ENCODE results near the gene TEC. TPM values are rescaled to one million over a fixed set of nuclear protein-coding genes. Genes with fewer than 3 reads are reported as not detected.

TEC gene
- total RNA-seq, 1 experiment from 2014 or later: 3.6 TPM

DNA sequence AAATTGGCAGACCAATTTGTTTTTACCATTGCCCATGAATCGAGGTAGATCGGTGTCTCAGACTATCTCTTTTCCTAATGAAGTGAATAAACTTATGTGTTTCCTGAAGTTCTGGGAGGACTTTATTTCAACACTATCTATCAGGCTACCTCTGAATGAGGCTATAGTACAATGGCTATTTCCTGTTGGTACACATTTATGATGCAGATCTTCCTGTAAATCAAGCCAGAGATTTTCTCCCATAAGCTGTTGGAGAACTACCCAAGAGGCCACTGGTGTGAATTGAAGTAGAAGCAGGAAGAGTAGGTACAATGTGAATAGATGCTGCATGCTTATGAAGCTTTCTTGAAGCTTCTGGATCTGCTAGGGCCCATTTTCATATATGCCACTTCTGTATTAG, 151.6 kb downstream of the TEC start:
- in situ Hi-C loops (cut with HindIII; ENCODE audit: low pct_unique_long_range_greater_than_20kb, low sequenced_read_pairs): no loop called here
- no peak for DNase-seq (ENCODE audit: low read depth)

DNA sequence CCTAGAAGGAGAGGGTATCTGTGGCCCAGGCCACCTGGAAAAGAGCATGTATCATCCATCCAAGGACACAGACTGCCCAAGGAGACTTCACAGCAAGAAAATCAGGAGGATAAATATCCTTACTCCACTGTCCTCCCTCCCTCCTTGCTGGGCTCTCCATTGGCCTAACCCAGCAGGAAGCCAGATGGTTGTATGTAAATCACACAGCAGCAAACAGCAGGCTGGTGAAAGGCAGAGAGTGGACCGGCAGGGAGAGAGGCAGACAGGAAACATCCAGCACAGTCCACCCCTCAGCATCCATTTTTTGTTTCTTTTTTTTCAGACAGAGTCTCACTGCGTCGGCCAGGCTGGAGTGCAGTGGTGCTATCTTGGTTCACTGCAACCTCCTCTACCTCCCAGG, 153.1 kb downstream of the TEC start:
- DNase-seq (ENCODE audit: low read depth): no peak
- in situ Hi-C loops (cut with HindIII; ENCODE audit: low pct_unique_long_range_greater_than_20kb, low sequenced_read_pairs): no loop called here

DNA sequence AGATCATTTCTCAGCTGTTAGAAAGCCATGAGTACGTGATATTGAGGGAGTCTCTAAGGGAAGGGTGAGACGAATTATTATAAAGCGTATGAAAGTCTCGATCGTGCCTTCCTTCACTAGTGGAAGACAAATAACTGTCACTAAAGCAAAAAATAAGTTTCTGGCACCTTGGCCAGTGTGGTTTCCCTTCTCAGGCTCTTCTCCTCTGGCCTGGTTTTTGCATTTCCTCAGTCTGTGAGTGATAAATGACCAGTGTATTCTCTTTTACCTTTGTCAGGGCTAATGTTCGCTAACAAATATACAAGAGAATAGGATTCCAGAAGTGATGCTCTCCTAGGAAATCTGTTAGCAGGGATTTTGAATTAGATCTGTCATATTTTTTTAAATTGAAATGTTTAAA, 155.2 kb downstream of the TEC start:
- DNase-seq (ENCODE audit: low read depth): no peak
- in situ Hi-C loops (cut with HindIII; ENCODE audit: low pct_unique_long_range_greater_than_20kb, low sequenced_read_pairs): no loop called here

DNA sequence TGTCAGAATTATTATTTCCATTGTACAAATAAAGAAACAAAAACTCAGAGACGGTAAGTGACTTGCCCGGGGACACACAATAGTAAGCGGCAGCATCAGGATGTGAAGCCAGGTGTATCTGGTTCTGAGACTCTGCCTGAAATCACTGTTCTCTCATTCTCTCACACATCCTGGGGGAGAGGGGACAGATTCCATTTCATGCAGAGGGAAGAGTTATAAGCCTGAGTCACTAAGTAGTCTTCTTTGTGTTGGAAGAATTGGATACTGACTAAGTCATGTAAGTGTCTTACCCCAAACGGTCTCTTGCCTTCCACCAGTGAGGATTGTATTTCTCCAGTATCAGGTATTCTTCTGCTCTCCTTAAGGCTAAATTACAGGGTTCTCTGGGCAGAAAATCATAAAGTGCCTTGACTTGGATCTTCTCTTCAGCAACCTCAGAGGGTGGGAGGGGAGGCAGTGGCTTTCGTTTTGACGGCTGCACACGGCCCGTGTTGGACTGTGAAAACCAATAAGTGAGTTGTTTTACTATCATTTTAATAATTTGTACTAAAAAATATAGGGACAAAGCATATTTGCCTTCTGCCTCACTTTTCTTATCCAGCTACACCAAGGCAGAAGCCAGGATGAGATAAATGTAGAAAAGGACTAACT, 157.5 kb downstream of the TEC start:
- in situ Hi-C loops (cut with HindIII; ENCODE audit: low pct_unique_long_range_greater_than_20kb, low sequenced_read_pairs): no loop called here
- no peak for DNase-seq (ENCODE audit: low read depth)

DNA sequence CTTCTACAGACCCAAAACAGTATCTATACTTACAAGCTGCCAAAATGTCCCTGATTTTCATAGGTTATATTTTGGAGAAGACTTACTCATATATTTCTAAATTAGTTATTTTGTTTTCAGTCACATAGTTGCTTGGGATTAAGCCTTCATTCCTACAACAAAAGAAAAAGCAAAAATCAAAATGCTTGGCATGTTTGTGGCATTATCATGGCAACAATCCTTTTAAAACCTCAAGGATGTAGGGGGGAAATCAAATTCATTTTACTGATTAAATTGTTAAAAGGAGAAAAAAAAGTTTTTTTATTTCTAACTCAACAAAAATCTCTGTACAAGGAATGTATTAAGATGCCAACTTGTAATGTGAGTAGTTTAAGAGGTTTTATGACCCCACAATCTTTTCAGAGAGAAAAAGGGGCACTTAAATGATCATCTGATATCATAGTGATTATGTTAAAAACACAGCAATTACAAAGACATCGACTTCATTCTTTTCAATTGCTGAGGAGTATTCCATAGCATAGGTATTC, 159.1 kb downstream of the TEC start:
- no peak for DNase-seq (ENCODE audit: low read depth)
- in situ Hi-C loops (cut with HindIII; ENCODE audit: low pct_unique_long_range_greater_than_20kb, low sequenced_read_pairs): no loop called here

DNA sequence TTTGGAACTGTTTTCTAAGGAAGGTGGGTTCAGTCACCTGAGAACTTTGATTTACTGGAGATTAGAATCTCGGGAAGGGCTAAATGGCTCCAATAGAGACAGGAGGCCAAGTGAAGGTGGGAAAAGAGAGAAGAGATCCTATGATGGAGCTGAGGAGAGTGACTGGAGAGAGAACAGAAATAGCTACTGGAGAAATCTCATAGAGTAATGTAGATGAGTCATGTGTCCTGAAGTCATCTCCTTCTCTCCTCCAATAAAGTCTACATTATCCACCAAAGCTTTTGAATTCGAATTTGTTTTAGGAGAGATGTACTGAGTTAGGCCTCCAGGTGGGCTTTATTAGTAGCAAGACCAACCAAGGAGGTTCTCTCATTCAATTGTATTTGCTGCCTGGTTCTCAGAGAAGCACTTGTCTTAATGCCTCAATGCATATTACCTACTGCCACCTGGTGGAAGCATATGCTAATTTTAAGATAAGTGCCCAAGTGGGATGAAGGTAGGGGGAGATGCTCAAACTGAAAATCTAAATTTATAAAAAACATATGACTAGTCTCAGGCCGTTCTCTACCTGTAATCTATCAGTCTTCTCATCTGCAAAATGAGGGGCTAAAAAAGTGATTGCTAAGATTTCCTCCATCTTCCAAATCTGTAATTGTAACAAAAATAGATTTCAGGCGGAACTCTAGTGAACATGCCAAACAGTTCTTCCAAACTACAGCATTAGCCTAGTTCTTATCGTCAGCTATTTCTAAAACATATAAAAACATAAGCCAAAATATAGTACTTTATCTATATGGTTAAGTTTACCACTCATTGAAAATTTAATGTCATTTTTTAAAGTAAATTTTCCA, 160.0 kb downstream of the TEC start:
- DNase-seq (ENCODE audit: low read depth): peak; percentile 56
- in situ Hi-C loops (cut with HindIII; ENCODE audit: low pct_unique_long_range_greater_than_20kb, low sequenced_read_pairs): no loop called here

DNA sequence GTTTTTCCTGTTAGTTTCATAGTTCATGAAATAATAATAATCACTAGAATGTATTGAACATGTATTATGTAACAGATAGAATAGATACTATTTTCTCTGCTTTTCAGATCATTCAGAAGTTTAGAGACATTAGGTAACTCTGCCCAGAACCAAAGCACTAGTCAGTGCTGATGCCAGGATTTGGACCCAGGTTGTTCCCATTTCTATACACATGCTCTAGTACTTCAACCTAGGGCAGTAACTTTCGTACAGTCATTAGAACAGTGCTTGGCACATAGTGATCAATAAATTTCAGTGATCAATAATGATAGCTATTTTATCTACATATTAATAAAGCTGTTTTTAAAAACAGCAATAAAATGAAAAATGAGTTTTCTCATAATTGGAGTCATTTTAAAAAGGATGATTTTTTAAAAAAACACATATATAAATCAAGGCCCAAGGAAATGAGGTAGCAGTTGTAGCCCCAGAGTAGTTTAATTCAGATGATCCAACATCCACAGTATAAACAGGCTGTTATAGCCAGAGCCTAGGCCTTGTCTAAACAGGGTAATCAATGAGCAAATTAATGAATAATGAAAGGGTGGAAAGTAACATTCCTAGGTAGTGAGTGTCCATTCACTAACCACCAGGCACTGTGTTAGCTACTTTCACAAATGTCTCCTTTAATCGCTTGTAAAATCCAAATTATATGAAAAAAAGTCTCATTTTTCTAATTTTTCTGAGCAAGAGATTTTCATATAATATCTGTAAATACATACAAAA, 161.1 kb downstream of the TEC start:
- in situ Hi-C loops (cut with HindIII; ENCODE audit: low pct_unique_long_range_greater_than_20kb, low sequenced_read_pairs): no loop called here
- no peak for DNase-seq (ENCODE audit: low read depth)

DNA sequence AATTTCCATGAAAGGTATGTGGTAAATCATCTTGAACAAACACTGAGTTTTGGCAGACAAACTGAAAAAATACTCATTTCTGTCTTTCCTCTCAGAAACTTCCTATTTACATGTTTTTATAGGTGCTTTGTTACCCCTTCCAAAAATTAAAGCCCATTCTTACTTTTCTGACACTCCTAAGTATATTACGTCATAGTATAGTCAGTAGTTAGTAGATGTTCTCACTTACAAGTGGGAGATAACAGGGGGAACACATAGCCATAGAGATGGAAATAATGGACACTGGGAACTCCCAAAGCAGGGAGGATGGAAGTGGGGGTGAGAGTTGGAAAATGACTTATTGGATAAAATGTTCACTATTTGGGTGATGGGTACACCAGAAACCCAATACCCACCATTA, 164.4 kb downstream of the TEC start:
- in situ Hi-C loops (cut with HindIII; ENCODE audit: low pct_unique_long_range_greater_than_20kb, low sequenced_read_pairs): no loop called here
- DNase-seq (ENCODE audit: low read depth): no peak

DNA sequence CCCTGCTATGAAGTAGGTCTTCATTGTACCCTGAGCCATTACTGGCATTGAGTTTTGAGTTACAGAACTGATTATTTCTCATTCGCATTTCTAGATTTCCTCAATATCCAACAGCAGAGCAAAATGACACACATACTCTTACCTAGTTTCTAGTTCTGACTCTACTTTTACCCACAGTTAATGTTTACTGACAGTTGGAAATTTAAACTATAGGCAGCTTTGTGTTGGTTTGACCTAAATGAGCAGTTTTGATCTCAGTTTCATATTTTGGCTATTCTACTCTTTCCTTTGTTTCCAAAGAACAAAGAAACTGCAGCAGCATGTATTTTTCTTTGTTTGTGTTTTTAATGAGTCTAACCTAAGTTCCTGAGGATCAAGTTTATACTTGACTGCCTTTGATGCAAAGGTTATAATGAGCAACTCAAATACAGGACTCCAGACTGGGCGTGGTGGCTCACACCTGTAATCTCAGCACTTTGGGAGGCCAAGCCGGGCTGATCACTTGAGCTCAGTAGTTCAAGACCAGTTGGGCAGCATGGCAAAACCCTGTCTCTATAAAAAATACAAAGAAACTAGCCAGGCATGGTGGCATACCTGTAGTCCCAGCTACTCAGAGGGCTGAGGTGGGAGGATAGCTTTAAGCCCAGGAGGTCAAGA, 166.0 kb downstream of the TEC start:
- no peak for DNase-seq (ENCODE audit: low read depth)
- in situ Hi-C loops (cut with HindIII; ENCODE audit: low pct_unique_long_range_greater_than_20kb, low sequenced_read_pairs): no loop called here

DNA sequence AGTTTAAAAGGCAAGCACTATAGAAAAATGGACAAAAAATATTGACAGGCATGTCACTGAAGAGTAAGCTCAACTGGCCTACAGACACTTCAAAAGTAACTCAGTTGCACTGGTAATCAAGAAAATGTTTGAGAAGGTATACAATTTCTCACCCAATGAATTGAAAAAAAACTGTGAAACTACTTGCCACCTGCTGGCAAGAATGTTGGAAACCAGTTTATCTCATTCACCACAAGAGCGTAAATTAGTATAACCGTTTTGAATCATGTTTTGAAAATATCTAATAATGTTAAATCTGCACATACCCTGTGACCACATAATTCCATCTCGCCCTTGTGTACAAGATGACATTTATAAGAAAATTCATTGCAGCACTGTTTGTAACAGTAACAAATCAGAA, 167.3 kb downstream of the TEC start:
- in situ Hi-C loops (cut with HindIII; ENCODE audit: low pct_unique_long_range_greater_than_20kb, low sequenced_read_pairs): no loop called here
- no peak for DNase-seq (ENCODE audit: low read depth)

DNA sequence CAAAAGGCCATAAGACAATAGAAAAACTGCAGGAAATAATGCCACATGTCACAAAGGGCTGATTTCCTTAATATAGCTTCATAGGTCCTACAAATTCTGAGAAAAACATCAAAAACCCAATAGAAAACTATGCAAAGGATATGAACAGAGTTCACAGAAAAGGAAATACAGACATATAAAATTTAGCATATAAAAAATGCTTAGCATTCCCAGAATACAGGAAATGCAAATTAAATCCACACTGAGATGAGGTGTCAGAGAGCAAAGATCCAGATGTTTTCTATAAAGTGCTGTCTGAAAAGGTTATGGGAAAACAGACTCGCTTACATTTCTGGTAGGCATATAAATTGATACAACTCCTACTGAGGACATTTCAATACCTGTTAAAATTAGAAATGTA, 169.4 kb downstream of the TEC start:
- DNase-seq (ENCODE audit: low read depth): no peak
- in situ Hi-C loops (cut with HindIII; ENCODE audit: low pct_unique_long_range_greater_than_20kb, low sequenced_read_pairs): no loop called here

DNA sequence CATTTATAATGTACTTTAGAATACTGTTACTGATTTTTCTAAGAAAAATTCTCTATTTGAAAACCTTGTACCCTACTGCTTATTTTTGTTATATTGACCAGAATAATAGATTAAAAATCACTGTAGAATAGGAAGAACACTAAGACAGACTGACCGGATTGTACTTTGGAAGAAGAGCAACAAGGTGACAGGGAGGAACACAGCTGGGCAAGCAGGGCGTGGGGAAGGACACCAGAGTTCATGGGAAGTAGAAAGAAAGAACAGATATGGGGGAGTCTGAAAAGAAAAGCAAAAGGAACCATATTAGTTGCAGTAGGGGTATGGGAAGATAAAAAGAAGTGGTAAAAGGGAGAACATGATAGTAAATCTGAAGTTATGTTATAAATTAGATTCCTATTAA, 174.2 kb downstream of the TEC start:
- in situ Hi-C loops (cut with HindIII; ENCODE audit: low pct_unique_long_range_greater_than_20kb, low sequenced_read_pairs): no loop called here
- no peak for DNase-seq (ENCODE audit: low read depth)

DNA sequence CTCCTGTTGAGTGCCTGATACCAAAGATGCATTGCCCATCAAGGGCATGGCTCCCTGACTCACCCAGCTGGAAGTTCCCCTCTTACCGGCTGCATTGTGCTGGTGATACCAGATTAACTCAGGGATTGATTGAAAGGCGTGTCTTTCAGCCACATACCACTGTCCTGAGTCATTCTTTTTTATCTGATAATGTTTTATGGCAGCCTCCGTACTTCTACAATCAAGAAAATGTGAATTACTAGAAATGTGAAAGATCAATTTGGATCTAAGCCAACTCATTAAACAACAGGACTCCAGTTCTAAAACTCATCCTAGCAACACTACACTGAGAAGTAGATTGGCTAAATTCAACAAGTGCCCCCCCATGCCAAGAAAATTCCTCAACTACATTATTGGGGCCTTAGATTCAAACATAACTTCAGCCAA, 175.6 kb downstream of the TEC start:
- DNase-seq (ENCODE audit: low read depth): peak; percentile 66

DNA sequence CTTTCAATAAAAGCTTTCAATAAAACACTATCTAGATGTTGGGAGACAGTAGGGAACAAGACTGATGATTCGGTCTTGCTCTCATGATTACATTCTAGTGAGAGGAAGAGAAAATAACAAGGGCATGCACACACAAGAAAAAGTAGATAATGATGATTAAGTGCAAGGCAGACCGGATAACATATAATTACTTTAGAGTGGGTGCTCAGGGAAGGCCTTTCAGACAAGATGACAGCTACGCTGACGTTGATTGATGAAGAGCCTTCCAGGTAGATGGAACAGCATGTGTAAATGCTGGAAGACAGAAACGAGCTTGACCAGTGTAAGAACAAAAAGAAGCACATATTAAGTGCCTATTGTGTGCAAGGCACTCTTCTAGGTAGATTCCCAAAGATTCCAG, 179.0 kb downstream of the TEC start:
- in situ Hi-C loops (cut with HindIII; ENCODE audit: low pct_unique_long_range_greater_than_20kb, low sequenced_read_pairs): no loop called here
- DNase-seq (ENCODE audit: low read depth): no peak

More for the DNA sequence above, 175.6 kb downstream of the TEC start:
- in situ Hi-C loops (cut with HindIII; ENCODE audit: low pct_unique_long_range_greater_than_20kb, low sequenced_read_pairs): no loop called here

DNA sequence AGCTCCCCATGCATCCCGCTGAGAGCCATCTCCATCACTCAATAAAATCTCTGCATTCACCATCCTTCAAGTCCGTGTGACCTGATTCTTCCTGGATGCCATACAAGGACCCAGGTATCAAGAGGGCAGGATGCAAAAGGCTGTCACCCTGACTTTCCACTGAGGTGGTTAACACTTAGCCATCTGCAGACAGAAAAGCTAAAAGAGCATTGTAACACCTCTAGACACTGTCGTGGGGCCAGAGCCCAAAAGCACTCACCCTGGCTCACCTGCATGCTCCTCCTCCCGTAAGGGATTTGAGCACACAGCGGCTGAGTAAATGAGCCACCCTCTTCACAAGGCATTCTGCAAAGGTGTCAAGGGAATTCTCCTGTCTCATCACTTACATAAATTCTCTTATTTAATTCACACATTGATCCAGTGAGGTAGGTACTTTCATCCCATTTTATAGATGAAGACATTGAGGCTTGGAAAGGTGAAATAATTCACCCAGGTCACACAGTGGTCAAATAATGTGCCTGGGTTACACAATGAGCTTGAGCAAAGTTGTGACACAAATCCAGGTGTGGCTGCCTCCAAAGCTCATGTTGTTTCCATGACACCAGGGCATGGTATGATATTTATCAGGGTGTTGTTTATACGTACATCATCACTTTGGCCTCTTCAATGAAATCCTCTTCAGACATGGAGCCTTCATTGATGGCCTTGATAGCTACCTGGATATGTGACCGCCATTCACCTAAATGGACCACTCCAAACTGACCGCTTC, 183.6 kb downstream of the TEC start:
- in situ Hi-C loops (cut with HindIII; ENCODE audit: low pct_unique_long_range_greater_than_20kb, low sequenced_read_pairs): no loop called here
- DNase-seq (ENCODE audit: low read depth): no peak
